Measurements from ENCODE around the gene NPL. TPM values are rescaled to one million over a fixed set of nuclear protein-coding genes. Genes with fewer than 3 reads are reported as not detected.

The NPL gene
- total and polyA plus RNA-seq, 12 donors = 4.8 to 31.7 (median 21.2) TPM

- intact Hi-C loops (cut with DNase I) = no loop called here
- H3K36me3 ChIP-seq (replicated peaks in 1 of 2) = no peaks in the 10 kb centered on the region
- WGBS, 4 donors = 87 to 94% (median 90%) methylated on average over 8 of the region's 8 CpGs
- TF ChIP-seq POLR2A (IDR thresholded peaks at IDR 0.05) = no peak
- TF ChIP-seq, protein P1, sequence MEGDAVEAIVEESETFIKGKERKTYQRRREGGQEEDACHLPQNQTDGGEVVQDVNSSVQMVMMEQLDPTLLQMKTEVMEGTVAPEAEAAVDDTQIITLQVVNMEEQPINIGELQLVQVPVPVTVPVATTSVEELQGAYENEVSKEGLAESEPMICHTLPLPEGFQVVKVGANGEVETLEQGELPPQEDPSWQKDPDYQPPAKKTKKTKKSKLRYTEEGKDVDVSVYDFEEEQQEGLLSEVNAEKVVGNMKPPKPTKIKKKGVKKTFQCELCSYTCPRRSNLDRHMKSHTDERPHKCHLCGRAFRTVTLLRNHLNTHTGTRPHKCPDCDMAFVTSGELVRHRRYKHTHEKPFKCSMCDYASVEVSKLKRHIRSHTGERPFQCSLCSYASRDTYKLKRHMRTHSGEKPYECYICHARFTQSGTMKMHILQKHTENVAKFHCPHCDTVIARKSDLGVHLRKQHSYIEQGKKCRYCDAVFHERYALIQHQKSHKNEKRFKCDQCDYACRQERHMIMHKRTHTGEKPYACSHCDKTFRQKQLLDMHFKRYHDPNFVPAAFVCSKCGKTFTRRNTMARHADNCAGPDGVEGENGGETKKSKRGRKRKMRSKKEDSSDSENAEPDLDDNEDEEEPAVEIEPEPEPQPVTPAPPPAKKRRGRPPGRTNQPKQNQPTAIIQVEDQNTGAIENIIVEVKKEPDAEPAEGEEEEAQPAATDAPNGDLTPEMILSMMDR (IDR thresholded peaks at IDR 0.05) = no peak
- DNase-seq = no peak
- H3K27me3 ChIP-seq = no peaks in the 10 kb centered on the region
- H3K4me3 ChIP-seq = no peak overlapping the region
- no peaks in the 10 kb centered on the region for H3K9me3 ChIP-seq (replicated peaks in 1 of 3)
- H3K4me1 ChIP-seq (replicated peaks in 1 of 2) = peaks cover 5 to 6% of the 10 kb centered on the region in 2 donors
- H3K27ac ChIP-seq = no peak overlapping the region
Measured at GRCh38 chr1:182791281-182792179, 2.0 kb downstream of the NPL start.

DNA sequence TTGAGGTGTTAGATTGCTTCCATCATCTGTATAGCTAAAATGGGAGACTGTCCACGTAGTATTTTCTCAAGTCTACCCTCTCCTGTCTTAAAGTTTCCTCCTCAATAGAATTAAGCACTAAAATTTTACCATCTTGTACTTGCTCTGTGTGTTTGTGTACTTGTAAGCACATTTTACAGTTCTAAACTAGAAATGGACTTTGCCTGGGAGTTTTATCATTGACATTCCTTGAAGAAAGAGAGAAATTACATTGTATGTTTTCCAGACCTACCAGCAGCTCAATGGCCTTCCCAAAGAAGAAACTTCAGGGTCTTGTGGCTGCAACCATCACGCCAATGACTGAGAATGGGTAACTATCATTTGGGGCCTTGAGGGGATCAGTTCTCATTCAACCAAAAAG, 4.5 kb downstream of the NPL start:
- peak overlapping the region in 1 of 5 donors; percentile 47 for H3K27ac ChIP-seq
- no peak overlapping the region for H3K4me3 ChIP-seq
- no peak for DNase-seq
- no peaks in the 10 kb centered on the region for H3K27me3 ChIP-seq
- H3K9me3 ChIP-seq (replicated peaks in 1 of 3) = no peaks in the 10 kb centered on the region
- intact Hi-C loops (cut with DNase I) = no loop called here
- 97 to 99% (median 97%) methylated on average over 2 of the region's 2 CpGs for WGBS, 4 donors
- TF ChIP-seq, protein P1 (IDR thresholded peaks at IDR 0.05) = no peak
- TF ChIP-seq POLR2A (IDR thresholded peaks at IDR 0.05) = no peak
- peaks cover 0 to 5% of the 10 kb centered on the region in 2 donors for H3K4me1 ChIP-seq (replicated peaks in 1 of 2)
- H3K36me3 ChIP-seq (replicated peaks in 1 of 2) = no peaks in the 10 kb centered on the region

DNA sequence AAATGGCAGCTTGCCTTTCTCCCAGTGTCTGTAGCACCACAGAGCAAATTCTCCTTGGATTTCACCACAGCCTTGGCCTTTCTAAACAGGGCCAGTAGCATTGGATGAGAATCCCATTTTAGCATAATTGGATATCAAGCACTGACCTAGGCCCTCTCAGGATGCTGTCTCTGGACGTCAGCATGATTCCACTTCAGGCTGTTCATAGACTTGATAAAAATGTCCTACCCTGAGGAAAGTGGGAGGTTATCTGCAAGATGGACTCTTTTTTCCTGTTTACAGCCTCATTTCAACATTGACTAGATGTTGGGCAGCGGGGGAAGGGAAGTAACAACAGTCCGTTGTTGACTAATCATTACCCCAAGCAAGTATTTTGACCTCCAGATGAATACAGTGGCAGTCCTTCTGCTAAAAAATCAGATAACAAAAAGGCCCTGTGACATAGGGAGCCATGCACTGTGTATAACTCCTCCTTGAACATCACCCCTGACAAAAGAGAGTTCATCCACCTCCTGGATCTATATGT, 5.2 kb downstream of the NPL start:
- Histone ChIP-seq H3K9me3 (replicated peaks in 1 of 3) (no peaks in the 10 kb centered on the region), H3K4me1 (replicated peaks in 1 of 2) (peaks cover 0 to 5% of the 10 kb centered on the region in 2 donors), H3K27me3 (no peaks in the 10 kb centered on the region), H3K4me3 (no peak overlapping the region), H3K36me3 (replicated peaks in 1 of 2) (no peaks in the 10 kb centered on the region), H3K27ac (peak overlapping the region in 2 of 5 donors; percentile 47 to 52)
- WGBS, 4 donors = 63 to 83% (median 72%) methylated on average over 3 of the region's 3 CpGs
- DNase-seq = peak in 1 of 7 donors; percentile 29
- intact Hi-C loops (cut with DNase I) = no loop called here
- TF ChIP-seq, protein P1 (IDR thresholded peaks at IDR 0.05) = no peak
- TF ChIP-seq POLR2A (IDR thresholded peaks at IDR 0.05) = no peak

DNA sequence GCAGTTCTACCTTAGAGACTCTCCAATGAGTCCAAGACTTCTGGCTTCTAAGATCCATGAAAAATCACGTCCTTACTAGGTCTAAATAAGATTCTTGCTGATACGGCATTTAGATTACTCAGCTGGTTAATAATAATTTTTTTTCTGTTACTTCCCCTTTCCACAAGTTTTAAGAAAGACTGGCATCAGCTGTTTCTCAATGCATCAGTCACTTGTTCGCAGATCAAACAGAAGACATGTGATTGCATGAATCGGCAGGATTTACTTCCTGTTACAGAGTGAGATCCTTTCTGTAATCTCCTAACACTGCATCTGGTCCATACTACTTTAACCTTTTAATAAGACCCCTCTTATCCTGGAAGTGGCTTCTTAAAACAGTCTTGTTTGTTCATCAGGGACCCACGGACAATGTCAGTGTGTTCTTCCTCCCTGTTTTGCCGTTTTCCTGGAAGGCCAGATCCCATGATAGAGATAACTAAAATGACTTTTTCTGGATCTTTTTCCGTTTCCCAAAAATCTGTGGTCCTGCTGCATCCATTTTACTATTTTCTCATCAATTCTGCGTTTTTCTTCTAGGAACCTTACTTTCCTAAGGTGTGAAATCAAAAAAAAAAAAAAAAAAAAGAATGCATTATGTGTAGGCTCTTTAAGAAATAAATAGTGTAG, 6.1 kb downstream of the NPL start:
- 67 to 75% (median 72%) methylated on average over 8 of the region's 8 CpGs for WGBS, 4 donors
- Histone ChIP-seq H3K27ac (peak overlapping the region in 2 of 5 donors; percentile 47 to 65), H3K36me3 (replicated peaks in 1 of 2) (no peaks in the 10 kb centered on the region), H3K9me3 (replicated peaks in 1 of 3) (no peaks in the 10 kb centered on the region), H3K4me1 (replicated peaks in 1 of 2) (no peaks in the 10 kb centered on the region), H3K27me3 (no peaks in the 10 kb centered on the region), H3K4me3 (no peak overlapping the region)
- intact Hi-C loops (cut with DNase I) = no loop called here
- DNase-seq = peak in 2 of 7 donors; percentile 20 to 36
- no peak for TF ChIP-seq POLR2A (IDR thresholded peaks at IDR 0.05)
